HG02571 (cell line): ENCODE results near the gene SERINC2.
"Not testable (repeated sequence)": the region's sequence is repeated elsewhere in the genome, so short reads cannot be mapped to it uniquely, and the experiment has no call there.

Source experiments
- ATAC-seq: cut with Tn5 transposase; IDR thresholded peaks from one replicate; pipeline ENCODE4 v1.9.1; 2021; ENCODE audit warnings: mild to moderate bottlenecking, moderate library complexity; ENCODE audit not compliant: unreplicated experiment

Gene SERINC2

DNA sequence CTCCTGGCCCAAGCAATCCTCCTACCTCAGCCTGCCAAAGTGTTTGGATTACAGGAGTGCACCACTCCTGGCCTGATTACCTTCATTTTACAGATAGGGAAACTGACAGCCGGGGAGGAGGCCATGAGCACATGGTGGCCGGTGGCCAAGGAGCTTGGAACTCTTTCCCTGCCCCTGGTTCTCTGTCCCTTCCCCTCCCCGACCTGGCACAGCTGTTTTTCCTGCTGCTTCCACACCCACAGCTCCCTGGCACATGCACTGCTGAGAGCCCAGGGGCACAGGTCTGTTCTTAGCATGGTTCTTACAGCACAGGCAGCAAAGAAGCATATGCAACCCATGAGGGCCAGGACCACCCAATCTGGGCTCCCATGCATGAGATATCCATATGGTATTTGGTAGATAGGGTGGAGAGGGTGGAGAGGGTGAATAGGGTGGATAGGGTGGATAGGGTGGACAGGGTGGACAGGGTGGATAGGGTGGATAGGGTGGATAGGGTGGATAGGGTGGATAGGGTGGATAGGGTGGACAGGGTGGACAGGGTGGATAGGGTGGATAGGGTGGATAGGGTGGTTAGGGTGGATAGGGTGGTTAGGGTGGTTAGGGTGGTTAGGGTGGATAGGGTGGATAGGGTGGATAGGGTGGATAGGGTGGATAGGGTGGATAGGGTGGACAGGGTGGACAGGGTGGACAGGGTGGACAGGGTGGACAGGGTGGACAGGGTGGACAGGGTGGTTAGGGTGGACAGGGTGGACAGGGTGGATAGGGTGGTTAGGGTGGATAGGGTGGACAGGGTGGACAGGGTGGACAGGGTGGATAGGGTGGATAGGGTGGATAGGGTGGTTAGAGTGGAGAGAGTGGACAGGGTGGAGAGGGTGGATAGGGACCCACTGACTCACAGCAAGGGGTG lies 18.6 kb downstream of the SERINC2 start:
- not testable (repeated sequence) for ATAC-seq

DNA sequence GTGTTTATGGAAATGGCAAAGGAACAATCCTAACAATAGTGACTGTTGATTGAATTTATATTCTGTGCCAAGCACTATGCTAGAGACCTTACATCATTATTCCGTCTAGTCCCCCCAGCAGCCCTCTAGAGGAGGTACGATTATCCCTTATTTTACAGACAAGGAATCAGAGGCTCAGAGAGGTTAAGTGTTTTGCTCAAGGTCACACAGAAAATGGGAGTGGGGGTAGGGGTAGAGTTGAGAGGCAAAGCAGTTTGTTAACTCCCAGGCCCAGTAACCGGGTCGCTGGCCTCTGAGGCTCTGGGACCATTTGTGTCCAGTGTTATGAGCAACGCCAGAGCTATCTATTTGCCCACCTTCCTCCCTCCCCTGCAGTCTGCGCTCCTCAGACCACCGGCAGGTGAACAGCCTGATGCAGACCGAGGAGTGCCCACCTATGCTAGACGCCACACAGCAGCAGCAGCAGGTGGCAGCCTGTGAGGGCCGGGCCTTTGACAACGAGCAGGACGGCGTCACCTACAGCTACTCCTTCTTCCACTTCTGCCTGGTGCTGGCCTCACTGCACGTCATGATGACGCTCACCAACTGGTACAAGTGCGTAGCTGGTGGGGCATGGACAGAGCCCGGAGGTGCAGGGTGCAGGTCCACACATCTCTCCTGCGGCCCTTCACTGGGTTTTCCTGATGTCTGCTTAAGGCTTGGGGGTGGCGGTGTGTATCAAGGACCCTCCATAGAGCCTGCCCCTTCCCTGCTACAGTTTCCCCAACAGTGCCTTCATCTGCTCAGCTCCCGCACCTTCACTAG lies 19.8 kb downstream of the SERINC2 start:
- ATAC-seq = no peak

DNA sequence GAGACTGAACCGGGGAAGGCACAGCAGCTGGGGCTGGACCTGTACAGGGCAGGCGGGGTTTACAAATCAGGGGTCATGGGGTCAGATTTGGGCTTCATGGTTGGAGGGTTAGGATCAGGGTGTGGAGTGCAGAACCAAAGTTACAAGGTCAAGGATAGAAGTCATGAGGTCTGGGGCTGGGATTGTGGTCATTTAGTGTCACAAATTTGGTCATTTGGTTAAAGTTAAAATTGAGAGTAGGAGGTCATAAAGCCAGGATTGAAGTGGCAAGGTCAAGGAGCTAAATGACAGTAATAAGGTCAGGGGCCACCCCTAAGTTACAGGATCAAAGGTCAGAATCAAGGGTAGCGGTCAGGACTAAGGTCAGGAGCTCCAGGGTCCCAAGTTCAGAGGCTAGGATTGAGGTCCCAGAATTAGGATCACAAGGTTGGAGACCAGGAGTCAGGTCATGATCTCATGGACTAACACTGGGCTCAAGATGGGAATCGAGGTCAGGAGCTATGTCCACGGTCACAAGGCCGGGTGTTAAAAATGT lies 20.4 kb downstream of the SERINC2 start:
- ATAC-seq = no peak

DNA sequence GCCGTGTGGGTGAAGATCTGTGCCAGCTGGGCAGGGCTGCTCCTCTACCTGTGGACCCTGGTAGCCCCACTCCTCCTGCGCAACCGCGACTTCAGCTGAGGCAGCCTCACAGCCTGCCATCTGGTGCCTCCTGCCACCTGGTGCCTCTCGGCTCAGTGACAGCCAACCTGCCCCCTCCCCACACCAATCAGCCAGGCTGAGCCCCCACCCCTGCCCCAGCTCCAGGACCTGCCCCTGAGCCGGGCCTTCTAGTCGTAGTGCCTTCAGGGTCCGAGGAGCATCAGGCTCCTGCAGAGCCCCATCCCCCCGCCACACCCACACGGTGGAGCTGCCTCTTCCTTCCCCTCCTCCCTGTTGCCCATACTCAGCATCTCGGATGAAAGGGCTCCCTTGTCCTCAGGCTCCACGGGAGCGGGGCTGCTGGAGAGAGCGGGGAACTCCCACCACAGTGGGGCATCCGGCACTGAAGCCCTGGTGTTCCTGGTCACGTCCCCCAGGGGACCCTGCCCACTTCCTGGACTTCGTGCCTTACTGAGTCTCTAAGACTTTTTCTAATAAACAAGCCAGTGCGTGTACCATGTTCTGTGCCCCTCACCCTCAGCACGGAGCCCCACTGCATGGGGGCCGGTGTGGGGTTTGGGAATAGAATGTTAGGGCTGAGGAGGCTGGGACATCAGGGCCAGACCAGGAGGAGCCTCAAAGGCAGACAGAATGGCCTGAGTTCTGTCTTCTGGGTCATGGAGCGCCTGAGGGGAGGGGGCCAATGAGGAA lies 21.3 kb downstream of the SERINC2 start:
- no peak for ATAC-seq

DNA sequence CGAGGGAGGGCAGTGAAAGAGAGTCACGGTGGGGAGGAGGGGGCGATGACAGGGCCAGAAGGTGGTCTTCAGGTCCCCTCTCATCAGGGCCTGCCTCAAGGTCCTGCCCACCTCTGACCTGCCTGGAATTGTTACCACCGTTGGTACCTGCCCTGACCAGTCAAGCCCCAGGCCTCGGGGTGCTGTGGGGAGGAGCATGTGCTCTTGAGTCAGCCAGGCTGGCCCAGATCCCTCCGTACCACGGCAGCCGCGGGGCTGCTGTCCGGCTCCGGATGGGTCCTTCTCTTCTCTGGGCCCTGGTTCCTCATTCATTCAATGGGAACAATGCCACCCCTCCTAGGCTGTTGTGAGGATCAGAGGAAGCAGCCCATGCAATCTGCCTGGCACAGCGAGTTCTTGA lies 22.0 kb downstream of the SERINC2 start:
- ATAC-seq = no peak

DNA sequence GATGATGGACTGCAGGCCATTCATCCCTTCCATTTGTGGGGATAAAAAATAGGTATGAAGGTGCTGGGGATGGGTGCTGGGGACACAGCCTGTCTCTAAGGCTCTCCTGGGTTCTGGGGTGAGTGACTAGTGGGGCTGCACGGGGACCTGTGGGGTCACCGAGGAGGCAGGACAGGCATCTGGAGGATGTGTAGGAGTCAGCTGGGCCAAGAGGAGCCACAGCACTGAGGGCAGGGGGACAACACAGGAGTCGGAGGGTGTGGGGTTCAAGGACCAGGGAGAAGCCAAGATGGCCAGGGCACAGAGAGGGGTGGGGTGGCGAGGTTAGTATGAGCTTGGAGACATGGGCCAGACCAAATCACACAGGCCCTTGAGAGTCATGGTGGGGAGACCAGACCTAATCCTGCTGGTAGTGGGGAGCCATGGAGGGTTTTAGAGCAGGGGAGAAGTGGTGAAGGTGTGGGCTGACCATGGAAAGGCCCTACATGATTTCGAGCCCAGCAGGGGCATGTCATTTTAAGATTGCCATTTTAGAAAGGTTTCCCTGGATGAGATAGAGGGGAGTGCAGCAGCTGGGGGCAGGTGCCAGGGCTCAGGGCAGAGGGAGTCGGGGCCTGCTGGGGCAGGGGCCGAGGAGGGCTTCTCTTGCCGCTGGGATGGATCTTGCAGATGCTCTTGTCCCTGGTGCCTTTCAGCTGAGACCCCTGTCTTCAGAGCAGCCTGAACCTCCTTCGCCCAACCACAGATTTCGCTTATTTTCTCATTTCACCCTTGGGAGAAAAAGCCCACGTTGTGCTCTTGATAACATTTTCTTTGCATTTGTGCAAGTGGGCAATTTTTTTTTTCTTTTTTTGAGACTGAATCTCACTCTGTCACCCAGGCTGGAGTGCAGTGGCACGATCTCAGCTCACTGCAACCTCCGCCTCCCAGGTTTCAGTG lies 22.7 kb downstream of the SERINC2 start:
- ATAC-seq = no peak

DNA sequence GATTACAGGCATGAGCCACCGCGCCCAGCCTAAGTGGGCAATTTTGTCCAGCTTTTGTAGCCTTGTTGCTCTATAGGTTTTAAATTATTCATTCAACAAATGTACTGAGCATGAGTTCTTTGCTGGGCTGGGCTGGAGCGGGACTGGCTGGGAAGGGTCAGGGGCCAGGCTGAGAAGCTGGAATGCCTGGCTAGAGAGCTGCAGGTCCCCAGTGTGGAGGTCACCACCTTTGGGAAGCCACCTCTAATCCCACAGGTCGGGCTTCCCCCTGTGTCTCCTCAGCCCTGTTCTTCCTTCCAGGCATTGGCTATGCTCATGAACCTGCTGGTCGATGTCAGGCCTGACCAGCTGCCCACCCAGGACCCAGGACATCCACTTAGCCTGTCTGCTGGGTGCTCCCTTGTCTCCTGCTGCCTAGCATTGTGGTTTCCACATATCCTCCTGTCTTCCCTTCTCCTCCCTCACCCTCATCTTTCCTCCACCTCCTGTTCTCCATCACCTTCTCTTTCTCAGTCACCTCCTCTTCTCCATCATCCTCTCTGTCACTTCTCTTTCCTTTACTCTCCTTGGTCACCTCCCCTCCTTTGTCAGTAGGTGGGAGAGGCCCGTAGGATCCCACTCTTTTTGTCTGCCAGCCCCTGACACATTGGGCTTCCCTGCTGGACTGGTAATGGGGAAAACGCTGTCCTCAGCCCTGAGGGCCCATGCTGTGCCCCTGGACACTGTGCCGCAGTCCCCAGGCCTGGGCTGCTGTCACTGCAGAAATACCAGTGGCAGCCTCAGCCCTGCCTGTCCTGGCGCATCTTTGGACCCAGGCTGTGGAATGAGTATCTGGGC lies 23.8 kb downstream of the SERINC2 start:
- no peak for ATAC-seq

DNA sequence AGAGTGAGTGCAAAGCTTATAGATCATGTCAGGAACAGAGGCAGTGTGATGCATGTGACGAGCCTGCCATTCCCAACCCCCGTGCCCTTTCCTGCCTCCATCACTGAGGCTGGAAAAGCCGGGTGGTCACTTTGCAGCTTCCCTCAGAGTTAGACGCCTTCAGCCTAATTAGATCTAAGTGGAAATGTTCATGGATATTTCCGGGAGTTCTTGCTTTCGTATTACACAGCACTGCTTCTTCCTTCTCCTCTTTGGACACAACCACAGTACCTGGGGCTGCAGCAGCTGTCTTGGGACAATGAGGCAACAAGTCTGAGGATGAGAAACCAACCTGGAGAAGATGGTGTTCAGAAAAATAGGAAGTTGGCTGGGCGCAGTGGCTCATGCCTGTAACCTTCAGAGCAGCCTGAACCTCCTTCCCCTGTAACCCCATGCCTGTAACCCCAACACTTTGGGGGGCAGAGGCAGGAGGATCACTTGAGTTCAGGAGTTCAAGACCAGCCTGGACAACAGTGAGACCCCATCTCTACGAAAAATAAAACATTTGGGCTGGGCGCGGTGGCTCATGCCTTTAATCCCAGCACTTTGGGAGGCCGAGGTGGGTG lies 24.5 kb downstream of the SERINC2 start:
- no peak for ATAC-seq

DNA sequence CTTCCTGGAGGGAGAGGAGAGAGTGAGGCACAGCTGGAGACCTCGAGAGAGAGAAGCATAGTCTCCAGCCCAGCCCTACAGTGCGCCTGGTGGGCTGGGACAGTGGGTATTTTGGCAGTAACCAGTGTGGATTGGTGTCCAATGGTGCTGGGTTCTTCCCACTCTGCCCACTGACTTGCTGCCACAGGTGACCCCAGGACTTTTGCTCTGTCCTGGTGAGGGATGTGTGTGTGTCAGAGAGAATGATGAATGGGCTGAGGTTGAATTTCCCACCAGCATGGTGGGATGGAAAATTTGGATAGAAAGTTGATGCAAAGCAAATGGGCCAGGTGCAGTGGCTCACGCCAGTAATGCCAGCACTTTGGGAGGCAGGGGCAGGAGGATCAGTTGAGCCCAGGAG lies 26.3 kb downstream of the SERINC2 start:
- no peak for ATAC-seq

DNA sequence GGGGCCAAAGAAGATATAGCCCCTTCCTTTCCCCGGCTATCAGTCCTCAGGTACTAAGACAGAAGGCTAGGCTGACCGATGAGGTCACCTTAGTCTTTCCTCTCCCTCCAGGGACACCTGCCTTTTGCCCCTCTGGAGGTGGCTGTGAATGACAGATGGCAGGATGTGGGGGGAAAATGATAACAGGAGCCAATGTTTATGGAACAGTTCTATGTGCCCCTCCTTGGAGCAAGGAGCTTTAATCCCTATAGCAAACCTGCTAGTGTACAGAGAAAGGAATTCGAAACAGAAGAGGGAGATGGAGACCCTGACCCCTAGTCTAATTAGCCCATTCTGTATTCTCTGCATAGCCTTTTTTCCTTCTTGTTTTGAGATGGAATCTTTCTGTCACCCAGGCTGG lies 28.1 kb downstream of the SERINC2 start:
- no peak for ATAC-seq

DNA sequence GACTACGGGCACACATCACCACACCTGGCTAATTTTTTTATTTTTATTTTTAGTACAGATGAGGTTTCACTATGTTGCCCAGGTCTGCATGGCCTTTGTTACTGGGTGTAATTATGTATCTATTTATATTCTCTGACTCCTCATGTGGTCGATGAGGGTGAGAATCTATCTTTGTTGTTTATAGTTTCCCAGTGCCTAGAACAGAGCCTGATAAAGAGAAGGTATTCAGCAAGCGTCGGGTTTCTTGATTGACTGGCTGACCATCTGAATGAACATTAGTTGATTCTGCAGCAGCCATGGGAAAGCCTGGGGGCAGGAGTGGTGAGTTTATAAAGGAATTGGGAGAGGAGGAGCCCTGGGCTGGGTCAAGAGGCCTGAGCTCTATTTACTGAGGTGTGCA lies 28.5 kb downstream of the SERINC2 start:
- ATAC-seq = no peak

DNA sequence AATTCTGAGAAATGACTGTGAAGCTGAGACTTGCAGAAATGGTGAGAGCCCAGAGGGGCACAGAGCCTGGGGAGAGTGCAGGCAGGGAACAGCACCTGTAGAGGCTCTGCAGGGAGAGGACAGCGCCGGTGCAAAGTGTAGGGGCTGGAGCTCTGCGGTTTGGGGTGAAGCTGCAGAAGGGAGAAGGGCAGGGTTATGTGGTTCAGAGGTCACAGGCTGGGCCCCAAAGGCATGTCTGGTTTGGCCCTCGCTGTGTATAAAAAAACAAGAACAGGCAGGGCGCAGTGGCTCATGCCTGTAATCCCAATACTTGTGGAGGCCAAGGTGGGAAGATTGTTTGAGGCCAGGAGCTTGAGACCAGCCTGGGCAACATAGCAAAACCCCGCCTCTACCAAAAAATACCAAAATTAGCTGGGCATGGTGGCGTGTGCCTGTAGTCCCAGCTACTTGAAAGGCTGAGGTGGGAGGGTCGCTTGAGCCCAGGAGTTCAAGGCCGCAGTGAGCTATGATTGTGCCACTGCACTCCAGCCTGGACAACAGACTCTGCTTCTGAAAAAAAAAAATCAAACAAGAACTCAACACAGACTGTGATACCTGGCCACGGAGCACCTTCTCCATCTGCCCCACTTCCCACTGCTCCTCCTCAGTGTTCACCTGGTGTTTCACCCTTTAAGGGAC lies 29.1 kb downstream of the SERINC2 start:
- ATAC-seq = no peak

DNA sequence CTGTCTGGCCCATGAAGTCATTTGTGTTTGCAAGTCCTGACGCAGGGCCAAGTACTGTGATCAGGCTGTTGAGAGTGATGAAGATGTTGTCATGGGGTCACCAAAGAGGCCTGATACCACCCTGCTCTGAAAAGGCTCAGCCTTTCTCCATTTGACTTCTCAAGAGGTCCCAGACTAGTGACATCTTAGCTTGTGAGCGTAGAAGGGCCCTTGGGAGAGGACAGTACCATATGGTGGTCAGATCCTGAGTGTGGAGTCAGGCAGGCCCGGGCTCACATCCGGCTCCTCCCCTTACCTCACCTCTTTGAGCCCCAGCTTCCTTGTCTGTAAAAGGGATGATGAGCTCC lies 29.6 kb downstream of the SERINC2 start:
- no peak for ATAC-seq

DNA sequence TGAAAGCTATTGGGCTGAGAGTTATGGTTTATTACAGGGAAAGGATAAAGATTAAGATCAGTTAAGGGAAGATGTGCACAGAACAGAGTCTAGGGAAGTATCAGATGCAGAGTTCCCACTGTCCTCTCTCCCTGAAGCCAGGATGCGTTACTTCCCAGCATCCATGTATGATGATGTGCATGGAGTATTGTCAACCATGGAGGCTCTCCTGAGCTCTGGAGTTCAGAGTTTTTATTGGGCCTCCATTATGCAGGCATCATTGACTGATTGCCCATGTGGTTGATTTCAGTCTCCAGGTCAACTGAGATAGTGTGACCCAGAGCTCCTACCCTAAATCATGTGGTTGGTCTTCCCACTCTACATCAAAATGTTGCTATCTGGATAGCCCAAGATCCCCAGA lies 30.7 kb downstream of the SERINC2 start:
- no peak for ATAC-seq

DNA sequence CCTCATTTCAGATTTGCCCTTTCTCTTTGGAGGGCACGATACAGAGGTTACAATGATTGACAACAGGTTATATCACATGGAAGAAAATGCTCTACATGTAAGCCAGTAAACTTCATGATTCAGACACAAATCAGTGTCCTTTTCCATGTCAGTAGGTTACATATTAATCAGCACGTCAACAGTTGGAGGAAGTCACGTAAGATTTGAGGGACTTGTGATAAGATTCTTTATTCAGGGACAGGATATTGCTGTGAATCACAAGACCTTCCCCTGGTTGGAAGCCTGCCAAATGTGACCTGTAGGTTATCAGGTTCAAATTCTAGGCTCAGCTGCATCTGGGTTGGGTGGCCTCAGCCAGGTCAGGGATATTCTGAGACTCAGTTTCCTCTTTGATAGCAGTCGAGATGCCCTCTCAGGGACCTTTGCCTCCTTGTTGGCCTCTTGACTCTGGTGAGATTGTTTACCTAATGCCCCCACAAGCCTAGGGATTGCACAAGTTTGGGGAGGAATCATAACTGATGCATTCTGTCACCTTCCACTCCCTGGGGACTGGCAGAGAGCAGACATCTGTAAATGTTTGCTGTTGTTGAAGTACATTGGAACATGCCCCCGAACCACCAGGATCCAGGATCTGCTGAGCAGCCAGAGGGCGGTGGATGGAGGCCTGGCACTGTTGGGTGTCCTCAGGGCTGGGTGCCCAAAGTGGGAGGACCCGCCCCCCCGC lies 31.9 kb downstream of the SERINC2 start:
- no peak for ATAC-seq

DNA sequence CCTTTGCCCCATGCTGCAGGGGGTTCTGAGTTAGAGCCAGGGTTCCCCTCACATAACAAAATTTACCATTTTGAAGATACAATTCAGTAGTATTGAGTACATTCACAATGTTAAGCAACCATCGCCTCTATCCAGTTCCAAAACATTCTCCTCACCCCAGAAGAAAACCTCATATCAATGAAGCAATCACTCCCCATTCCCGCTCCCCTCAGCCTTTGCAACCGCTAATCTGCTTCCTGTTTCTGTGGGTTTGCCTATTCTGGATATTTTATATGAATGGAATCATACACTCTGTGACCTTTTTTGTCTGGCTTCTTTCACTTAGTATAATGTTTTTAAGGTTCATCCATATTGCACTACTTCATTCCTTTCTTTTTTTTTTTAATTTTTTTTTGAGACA lies 32.9 kb downstream of the SERINC2 start:
- no peak for ATAC-seq

DNA sequence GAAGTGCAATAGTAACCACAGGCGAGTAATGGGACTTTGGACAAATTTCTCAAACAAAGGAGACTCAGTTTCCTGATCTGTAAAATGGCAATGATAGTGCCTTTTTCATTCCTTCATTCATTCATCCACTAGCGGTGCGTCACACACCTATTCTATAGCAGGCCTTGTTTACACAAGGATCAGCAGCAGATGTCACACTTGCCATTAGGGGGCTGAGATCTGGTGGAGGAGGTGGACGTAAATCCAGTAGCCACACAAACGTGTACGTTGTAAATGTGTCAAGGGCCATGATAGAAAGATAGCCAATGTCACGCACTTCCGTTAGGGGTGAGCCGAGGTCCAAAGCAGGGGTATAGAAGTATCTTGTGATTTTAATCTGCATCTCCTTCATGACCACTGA lies 34.2 kb downstream of the SERINC2 start:
- no peak for ATAC-seq
